CD14-positive monocyte (primary cell): Measurements from ENCODE around the gene RIMS1. TPM values are rescaled to one million over a fixed set of nuclear protein-coding genes. Genes with fewer than 3 reads are reported as not detected.

Experiments used
- DNase-seq, 3 donors: peaks; one replicate each; pipeline ENCODE4 v3.0.0-alpha.2; 2011 to 2022
- H2AFZ ChIP-seq: 2 replicates; pipeline ENCODE4 v1.6.0; 2012; ENCODE audit warnings: mild to moderate bottlenecking, low read depth, low read length, inconsistent platforms; ENCODE audit not compliant: insufficient read depth, poor library complexity, severe bottlenecking
- H3K27ac ChIP-seq, 2 donors: 1 replicate in 1 of 2; 2 replicates in 1 of 2; pipeline ENCODE4 v1.5.1; 2012 to 2013; ENCODE audit warnings: low read length in 2 of 2, control low read depth in 1 of 2, inconsistent platforms in 1 of 2, low read depth in 1 of 2, mild to moderate bottlenecking in 1 of 2
- H3K27me3 ChIP-seq, 2 donors: one replicate each; pipeline versions ENCODE4 v1.6.0 to v1.6.1; 2011 to 2013; ENCODE audit warnings: low read length in 2 of 2; ENCODE audit not compliant: control insufficient read depth in 2 of 2, insufficient read depth in 2 of 2
- H3K36me3 ChIP-seq, 2 donors: replicated peaks in 1 of 2; 1 replicate in 1 of 2; 2 replicates in 1 of 2; pipeline versions ENCODE4 v1.5.1 to v1.6.1; 2012 to 2013; ENCODE audit warnings: low read length in 2 of 2, control low read depth in 1 of 2, inconsistent platforms in 1 of 2, mild to moderate bottlenecking in 1 of 2; ENCODE audit not compliant: insufficient read depth in 2 of 2, control insufficient read depth in 1 of 2
- H3K4me1 ChIP-seq, 2 donors: 1 replicate in 1 of 2; 2 replicates in 1 of 2; pipeline versions ENCODE4 v1.5.1 to v1.6.1; 2012 to 2013; ENCODE audit warnings: low read length in 2 of 2, control low read depth in 1 of 2, inconsistent platforms in 1 of 2, mild to moderate bottlenecking in 1 of 2, moderate library complexity in 1 of 2; ENCODE audit not compliant: insufficient read depth in 2 of 2, control insufficient read depth in 1 of 2
- H3K4me2 ChIP-seq: replicated peaks from 2 replicates; pipeline ENCODE3; 2012; ENCODE audit warnings: low read length, moderate library complexity, mild to moderate bottlenecking; ENCODE audit not compliant: poor library complexity, severe bottlenecking; ENCODE audit errors: extremely low read depth
- H3K4me3 ChIP-seq, 3 experiments: fragments of 200-600 bp in 1 of 3; sonication (generic) in 1 of 3; replicated peaks in 1 of 3; 1 replicate in 2 of 3; 2 replicates in 1 of 3; pipeline ENCODE4 v1.5.1; 2011 to 2013; ENCODE audit warnings: low read length in 3 of 3, mild to moderate bottlenecking in 3 of 3, control low read depth in 2 of 3, low read depth in 2 of 3, inconsistent platforms in 1 of 3, moderate library complexity in 1 of 3
- H3K79me2 ChIP-seq: 2 replicates; pipeline ENCODE4 v1.6.0; 2012; ENCODE audit warnings: mild to moderate bottlenecking, control low read depth, inconsistent platforms, low read length, moderate library complexity; ENCODE audit not compliant: insufficient read depth
- H3K9ac ChIP-seq: 2 replicates; pipeline ENCODE4 v1.6.0; 2017; ENCODE audit warnings: low read length, mild to moderate bottlenecking; ENCODE audit not compliant: insufficient read depth, poor library complexity, severe bottlenecking
- H3K9me3 ChIP-seq, 2 donors: replicated peaks in 1 of 2; 1 replicate in 1 of 2; 2 replicates in 1 of 2; pipeline versions ENCODE4 v1.5.1 to v1.6.1; 2012 to 2013; ENCODE audit warnings: low read length in 2 of 2, control low read depth in 1 of 2; ENCODE audit not compliant: control insufficient read depth in 1 of 2, insufficient read depth in 1 of 2
- H4K20me1 ChIP-seq: 2 replicates; pipeline ENCODE4 v1.6.0; 2012; ENCODE audit warnings: mild to moderate bottlenecking, low read length, control low read depth, moderate library complexity; ENCODE audit not compliant: insufficient read depth
- H3K27ac Mint-ChIP-seq, 7 donors: one replicate each; pipeline ENCODE4 v1.8.0; 2020; ENCODE audit warnings: mild to moderate bottlenecking in 7 of 7, mixed read lengths in 7 of 7, moderate library complexity in 6 of 7, inconsistent platforms in 2 of 7
- H3K27me3 Mint-ChIP-seq, 3 donors: one replicate each; pipeline ENCODE4 v1.8.0; 2021 to 2022; ENCODE audit warnings: low read depth in 3 of 3, mild to moderate bottlenecking in 3 of 3, mixed read lengths in 3 of 3, moderate library complexity in 3 of 3, inconsistent platforms in 1 of 3
- H3K36me3 Mint-ChIP-seq, 2 donors: one replicate each; pipeline ENCODE4 v1.8.0; 2020; ENCODE audit warnings: mixed read lengths in 2 of 2, inconsistent platforms in 1 of 2, mild to moderate bottlenecking in 1 of 2
- H3K4me1 Mint-ChIP-seq: one replicate; pipeline ENCODE4 v1.8.0; 2020; ENCODE audit warnings: mild to moderate bottlenecking, mixed read lengths
- H3K4me3 Mint-ChIP-seq, 2 donors: one replicate each; pipeline ENCODE4 v1.8.0; 2020; ENCODE audit warnings: mild to moderate bottlenecking in 2 of 2, mixed read lengths in 2 of 2, moderate library complexity in 1 of 2
- H3K9me3 Mint-ChIP-seq, 7 donors: one replicate each; pipeline ENCODE4 v1.8.0; 2020 to 2022; ENCODE audit warnings: mixed read lengths in 7 of 7, mild to moderate bottlenecking in 6 of 7, moderate library complexity in 6 of 7, inconsistent platforms in 2 of 7
- CTCF ChIP-seq: fragments of 200-600 bp; IDR thresholded peaks from one replicate; pipeline ENCODE4 v1.8.0; 2022; ENCODE audit warnings: antibody characterized with exemption, mild to moderate bottlenecking
- WGBS: methylation state at CpG from one replicate; pipeline ENCODE4 v1.1.5; 2013; ENCODE audit warnings: missing lambda C conversion rate; ENCODE audit not compliant: insufficient coverage; 5-methylcytosine and 5-hydroxymethylcytosine counted together
- intact Hi-C, 2 donors: fragments of 100-400 bp; cut with micrococcal nuclease; formaldehyde crosslinking; loops; one replicate each; pipeline versions ENCODE4 v1.15.0 to v1.15.1; 2023
- polyA plus RNA-seq, 3 donors: library from polyadenylated mRNA; depleted of rRNA in 1 of 3; unstranded in 2 of 3; stranded (reverse) in 1 of 3; fragments of 300-500 nt in 2 of 3; fragments of >200 nt in 1 of 3; fragmentation: Illumina TruSeq in 2 of 3; gene quantifications; 1 replicate in 2 of 3; 2 replicates in 1 of 3; pipeline ENCODE4 v1.2.3, GENCODE V29; 2012 to 2021

RIMS1 gene
- polyA plus RNA-seq, 3 donors = not detected

GRCh38 chr6:72416744-72417465 is 530.6 kb downstream of the RIMS1 start:
- no peaks in the 10 kb centered on the region for H3K4me1 ChIP-seq
- WGBS = 93% methylated on average over 2 of the region's 6 CpGs
- Mint-ChIP-seq H3K4me3 (no peak overlapping the region), H3K4me1 (peaks cover 11% of the 10 kb centered on the region), H3K36me3 (no peaks in the 10 kb centered on the region), H3K27me3 (peaks cover 0 to 2% (median 0%) of the 10 kb centered on the region in 3 donors), H3K9me3 (no peaks in the 10 kb centered on the region), H3K27ac (no peak overlapping the region)
- H3K27ac ChIP-seq = no peak overlapping the region
- H3K36me3 ChIP-seq = no peaks in the 10 kb centered on the region
- H3K4me3 ChIP-seq = no peak overlapping the region
- no peak overlapping the region for H3K4me2 ChIP-seq
- no peaks in the 10 kb centered on the region for H3K9me3 ChIP-seq
- no peak for TF ChIP-seq CTCF
- intact Hi-C loops = loop anchor here in 1 of 2 donors (10.0 kb wide), 1 partner anchor 168 kb away; no protein-coding TSS in a partner anchor
- H3K27me3 ChIP-seq = peaks cover 0 to 4% of the 10 kb centered on the region in 2 donors
- H3K9ac ChIP-seq = no peak overlapping the region
- no peak for DNase-seq
- no peaks in the 10 kb centered on the region for H4K20me1 ChIP-seq
- H3K79me2 ChIP-seq = no peaks in the 10 kb centered on the region
- no peak overlapping the region for H2AFZ ChIP-seq

DNA sequence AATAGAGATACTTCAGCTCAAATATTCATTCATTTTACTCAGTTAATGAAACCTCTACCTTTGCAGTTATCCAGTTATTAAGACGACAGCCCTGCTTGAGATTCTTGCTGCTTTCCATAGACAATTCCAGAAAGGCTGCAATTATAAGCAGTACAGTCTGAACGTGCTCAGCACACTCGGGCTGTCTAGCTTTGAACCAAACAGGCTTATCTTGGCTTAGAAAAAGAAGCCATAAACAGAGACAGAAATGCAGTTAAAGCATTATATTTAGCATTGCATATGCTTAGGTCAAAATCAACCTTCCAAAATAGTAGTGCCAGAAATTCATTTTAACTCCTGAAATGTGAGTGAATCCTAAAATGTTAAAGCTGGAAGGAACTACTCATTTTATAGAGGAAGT is 531.4 kb downstream of the RIMS1 start:
- no peak overlapping the region for H3K4me3 ChIP-seq
- no peaks in the 10 kb centered on the region for H4K20me1 ChIP-seq
- no peaks in the 10 kb centered on the region for H3K36me3 ChIP-seq
- Mint-ChIP-seq H3K4me3 (no peak overlapping the region), H3K36me3 (no peaks in the 10 kb centered on the region), H3K4me1 (peaks cover 11% of the 10 kb centered on the region), H3K27ac (no peak overlapping the region), H3K9me3 (no peaks in the 10 kb centered on the region), H3K27me3 (peaks cover 0 to 2% (median 0%) of the 10 kb centered on the region in 3 donors)
- H2AFZ ChIP-seq = no peak overlapping the region
- H3K4me2 ChIP-seq = no peak overlapping the region
- no peak for TF ChIP-seq CTCF
- 83% methylated on average over 1 of the region's 3 CpGs for WGBS
- H3K27me3 ChIP-seq = peaks cover 0 to 4% of the 10 kb centered on the region in 2 donors
- no peak overlapping the region for H3K9ac ChIP-seq
- intact Hi-C loops = loop anchor here in 1 of 2 donors (10.0 kb wide), 1 partner anchor 167 kb away; no protein-coding TSS in a partner anchor
- H3K27ac ChIP-seq = no peak overlapping the region
- H3K9me3 ChIP-seq = no peaks in the 10 kb centered on the region
- H3K79me2 ChIP-seq = no peaks in the 10 kb centered on the region
- no peaks in the 10 kb centered on the region for H3K4me1 ChIP-seq
- no peak for DNase-seq
